NCI-H1436 treated with DMSO at 0.1 percent for 48 hours (cell line): ENCODE results near the gene MBP.

ENCODE experiments used
- DNase-seq: peaks from one replicate; lab custom pipeline; 2025; lab: John Stamatoyannopoulos, UW

MBP gene

GRCh38 chr18:77151033-77151771, 18.6 kb upstream of the MBP start:
- DNase-seq: no peak

GRCh38 chr18:77150588-77150987, 18.0 kb upstream of the MBP start:
- DNase-seq: no peak

DNA sequence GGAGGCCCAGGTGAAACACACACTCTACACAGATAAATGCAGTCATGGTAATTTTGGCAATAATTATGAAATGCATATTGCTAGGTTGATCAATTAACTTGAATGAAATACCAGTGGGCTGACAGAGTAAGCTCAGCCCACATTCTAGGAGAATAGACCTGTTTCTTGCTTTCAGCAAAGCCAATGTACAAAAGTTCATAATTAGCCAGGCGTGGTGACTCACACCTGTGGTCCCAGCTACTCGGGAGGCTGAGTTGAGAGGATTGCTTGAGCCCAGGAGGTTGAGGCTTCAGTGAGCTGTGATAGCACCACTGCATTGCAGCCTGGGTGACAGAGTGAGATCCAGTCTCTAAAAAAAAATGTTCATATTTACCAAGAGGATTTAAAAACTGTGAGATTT, 15.7 kb upstream of the MBP start:
- DNase-seq: no peak

DNA sequence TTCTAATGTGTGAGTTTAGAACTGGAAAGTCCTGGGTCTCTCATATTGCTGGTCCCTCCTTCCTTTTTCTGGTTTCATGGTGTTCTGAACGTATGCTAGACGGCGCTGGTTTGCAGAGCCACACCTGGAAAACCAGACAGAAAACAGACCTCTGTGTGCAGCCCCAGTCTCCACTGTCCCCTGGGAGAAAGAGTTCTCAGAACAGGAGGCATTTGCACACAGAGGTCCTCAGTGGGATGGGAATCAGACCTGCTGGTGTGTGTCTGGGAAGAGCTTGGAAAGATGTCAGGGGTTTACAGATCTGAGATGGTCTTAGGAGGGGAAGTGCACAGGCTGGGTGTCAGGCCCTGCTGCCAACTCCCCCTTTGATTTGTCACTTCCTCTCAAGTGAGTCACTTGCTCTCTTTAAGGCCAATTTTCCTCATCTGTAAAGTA, 14.9 kb upstream of the MBP start:
- no peak for DNase-seq

DNA sequence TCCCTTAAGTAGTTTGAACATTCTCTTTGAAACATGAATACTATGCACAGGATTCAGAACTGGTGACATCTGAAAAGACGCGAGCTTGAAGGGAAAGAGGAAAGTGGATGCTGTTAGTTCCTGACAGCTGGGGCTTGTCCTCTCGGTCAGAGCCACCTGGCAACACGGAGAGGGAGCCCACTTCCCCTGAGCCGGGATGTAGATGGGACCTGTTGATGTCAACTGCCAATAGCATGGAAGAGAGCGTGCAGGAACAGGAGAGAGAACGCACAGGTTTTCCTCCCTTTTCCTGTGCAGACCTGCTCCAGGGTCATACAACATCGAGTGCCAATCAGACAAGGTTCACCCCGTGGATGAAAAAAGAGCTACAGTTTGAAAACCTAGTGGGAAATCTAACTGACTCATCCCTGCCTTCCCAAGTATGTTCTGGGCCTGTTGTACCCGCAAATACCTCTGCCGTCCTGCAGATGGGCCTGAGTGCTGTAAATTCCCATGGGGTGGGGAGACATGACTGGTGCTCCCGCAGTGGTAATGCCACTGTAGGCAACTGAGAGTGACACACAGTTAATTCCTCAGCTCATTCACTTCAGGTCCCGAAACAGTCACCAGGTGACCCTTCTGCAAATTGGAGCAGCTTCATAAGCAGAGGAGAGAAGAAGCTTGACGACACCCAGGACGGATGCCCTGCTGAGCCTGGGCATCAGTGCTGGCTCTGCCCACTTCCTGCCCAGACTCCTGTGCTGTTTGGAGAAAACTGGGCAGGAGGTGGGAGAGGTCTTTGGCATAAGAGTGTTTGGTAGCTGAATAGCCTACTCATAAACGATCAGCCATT, 13.9 kb upstream of the MBP start:
- DNase-seq: no peak

DNA sequence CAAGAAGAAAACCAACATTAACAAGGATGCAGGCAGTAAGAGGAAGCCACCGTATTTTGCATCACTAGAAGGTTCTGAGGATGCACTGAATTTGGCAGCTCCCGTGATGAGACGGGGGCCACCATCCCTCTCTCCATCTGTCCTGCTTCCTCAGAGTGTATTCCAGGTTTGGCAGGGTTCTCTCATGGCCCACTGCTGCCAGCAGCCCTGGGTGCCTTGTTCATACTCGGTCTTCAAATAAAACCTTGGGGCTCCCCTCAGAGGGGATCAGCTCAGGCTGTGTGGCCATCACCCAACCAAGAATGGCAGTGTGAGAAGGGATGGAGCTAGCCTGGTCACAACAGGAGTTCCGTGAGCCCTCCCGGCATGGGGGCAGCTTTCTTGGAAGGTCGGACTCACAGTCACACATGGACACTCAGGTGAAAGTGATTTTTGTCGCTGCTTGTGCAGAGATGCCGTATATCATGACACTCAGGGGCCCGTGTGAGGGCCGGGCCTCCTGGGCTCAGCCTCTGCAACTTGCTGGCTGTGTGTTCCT, 12.8 kb upstream of the MBP start:
- DNase-seq: no peak

DNA sequence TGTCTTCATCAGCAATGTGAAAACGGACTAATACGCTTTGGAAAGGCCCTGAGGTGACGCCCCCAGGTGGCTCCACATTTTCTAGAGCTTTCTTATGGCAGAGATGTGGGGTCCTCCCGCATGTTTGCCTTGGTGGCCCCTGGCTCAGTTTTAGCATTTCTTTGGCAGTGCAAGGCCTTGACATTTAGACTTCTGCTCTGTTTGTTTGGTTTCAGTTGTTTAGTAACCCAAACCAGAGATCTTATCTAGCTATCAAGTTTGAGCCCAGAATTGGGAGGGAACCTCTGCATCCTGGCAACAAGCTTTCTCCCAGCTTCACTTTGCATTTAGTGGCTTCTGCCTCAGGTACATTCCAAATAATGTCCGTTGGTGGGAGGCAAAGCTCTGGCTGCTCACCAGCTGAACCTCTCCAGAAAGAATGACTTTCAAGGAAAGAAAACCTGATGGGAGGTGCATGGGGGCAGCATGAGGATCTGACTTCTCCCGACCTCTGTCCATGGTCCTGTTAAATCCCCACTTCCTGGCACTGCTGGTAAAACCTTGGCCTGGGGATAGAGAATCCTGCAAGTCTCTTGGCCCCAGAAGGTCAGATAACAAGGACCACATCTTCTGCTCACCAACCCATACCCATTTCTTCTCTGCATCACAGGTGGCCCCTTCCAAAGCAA, 12.0 kb upstream of the MBP start:
- DNase-seq: no peak

GRCh38 chr18:77144046-77144445, 11.5 kb upstream of the MBP start:
- no peak for DNase-seq

DNA sequence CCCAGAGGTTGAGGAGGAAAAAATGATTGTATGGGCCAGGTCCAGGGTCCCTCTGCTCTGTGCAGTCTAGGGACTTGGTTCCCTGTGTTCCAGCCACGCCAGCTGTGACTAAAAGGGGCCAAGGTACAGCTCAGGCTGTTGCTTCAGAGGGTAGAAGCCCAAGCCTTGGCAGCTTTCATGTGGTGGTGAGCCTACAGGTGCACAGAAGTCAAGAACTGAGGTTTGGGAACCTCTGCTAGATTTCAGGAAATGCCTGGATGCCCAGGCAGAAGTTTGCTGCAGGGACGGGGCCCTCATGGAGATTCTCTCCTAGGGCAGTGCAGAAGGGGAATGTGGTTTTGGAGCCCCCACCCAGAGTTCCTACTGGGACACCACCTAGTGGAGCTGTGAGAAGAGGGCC, 10.6 kb upstream of the MBP start:
- DNase-seq: no peak

- no peak for DNase-seq
Measured at GRCh38 chr18:77141401-77142118, 9.0 kb upstream of the MBP start.

DNA sequence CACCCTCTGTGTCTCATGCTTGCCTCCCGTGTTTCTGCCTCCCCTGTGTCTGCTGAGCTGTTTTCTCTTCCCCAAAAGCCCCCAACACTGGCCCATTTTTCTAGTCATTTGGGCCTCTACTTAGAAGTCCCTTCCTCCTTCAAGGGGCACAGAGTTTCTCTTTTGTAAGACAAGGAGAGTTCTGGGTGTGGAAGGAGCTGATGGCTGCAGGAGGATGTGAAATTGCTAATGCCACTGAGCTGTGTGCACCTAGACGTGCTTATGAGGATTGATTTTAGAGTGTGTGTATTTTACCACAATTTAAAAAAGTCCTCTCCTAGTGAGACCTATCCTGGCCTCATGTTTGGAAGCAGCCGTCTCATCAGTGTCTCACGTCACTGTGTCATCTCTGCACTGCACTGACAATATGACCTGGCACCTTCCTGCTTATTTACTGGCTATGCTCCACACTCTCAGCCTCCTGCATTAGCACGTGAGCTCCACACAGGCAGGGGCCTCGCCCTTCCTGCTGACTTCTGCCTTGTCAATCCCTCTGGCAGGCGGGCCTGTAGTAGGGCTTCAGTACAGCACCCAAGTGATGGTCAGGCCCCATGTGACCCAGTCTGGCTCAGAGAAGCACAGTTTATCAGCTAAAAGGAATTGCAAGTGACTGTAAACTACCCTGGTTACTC, 8.0 kb upstream of the MBP start:
- DNase-seq: no peak

GRCh38 chr18:77140030-77140429, 7.4 kb upstream of the MBP start:
- no peak for DNase-seq

GRCh38 chr18:77139619-77140018, 7.0 kb upstream of the MBP start:
- DNase-seq: no peak

DNA sequence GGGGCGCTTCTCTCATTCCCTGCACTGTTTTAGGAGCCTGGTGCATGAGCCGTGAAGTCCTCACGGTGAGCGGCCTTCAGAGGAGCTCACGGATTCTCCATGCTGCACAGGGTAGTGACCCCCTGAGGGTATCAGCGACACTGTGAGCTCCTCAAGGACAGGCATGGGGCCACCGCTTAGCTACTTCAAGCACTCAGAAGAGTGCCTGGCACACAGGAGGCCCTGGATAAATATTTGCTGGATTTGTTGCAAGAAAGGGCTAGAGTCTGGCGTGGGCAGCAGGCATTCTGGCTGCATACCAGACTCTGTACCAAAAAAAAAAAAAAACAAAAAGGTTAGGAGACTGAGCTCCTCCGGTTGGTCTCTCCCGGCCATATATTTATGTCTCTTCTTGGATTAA, 5.7 kb upstream of the MBP start:
- no peak for DNase-seq

GRCh38 chr18:77137851-77138250, 5.3 kb upstream of the MBP start:
- no peak for DNase-seq

GRCh38 chr18:77136871-77137665, 4.5 kb upstream of the MBP start:
- no peak for DNase-seq

GRCh38 chr18:77136076-77136718, 3.6 kb upstream of the MBP start:
- DNase-seq: no peak

DNA sequence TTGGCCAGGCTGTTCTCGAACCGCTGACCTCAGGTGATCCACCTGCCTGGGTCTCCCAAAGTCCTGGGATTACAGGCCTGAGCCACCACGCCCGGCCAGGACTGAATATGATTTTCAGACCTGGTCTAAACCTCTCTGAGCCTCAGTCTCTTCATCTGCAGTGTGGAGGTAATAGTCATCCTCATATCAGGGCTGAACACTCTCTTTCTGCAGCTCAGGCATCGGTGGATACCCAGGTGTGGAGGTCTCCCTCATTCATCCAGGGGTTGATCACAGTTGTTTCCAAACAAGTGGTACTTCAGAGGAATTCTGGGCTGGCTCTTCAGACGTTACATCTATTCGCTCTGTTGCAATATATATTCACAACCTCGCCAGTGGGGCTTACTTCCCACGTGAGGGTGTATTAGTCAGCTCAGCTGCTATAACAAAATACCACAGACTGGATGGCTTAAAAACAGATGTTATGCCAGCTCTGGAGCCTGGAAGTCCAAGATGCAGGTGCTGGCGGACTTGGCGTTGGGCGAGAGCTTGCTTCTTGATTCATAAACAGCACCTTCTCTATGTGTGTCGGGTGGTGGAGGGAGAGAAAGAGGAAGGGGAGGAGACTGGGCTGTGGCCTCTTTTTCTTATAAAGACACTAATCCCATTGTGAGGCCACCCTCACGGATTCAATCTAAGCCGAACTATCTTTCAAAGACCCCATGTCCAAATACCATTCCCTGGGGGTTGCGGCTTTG, 2.9 kb upstream of the MBP start:
- no peak for DNase-seq

- no peak for DNase-seq
Measured at GRCh38 chr18:77134611-77135010, 2.0 kb upstream of the MBP start.
